Stimulated activated CD4-positive, alpha-beta T cell treated with anti-CD3 and anti-CD28 coated beads, Interleukin-2, amount 100 ng/mL, for 48 hours (primary cell): ENCODE measurements around the gene ARHGAP29.
"Not testable (repeated sequence)": the region's sequence is repeated elsewhere in the genome, so short reads cannot be mapped to it uniquely, and the experiment has no call there.

Experiments
- DNase-seq, 2 donors: peaks; one replicate each; pipeline ENCODE4 v3.0.0-alpha.2; 2020

The ARHGAP29 gene

DNA sequence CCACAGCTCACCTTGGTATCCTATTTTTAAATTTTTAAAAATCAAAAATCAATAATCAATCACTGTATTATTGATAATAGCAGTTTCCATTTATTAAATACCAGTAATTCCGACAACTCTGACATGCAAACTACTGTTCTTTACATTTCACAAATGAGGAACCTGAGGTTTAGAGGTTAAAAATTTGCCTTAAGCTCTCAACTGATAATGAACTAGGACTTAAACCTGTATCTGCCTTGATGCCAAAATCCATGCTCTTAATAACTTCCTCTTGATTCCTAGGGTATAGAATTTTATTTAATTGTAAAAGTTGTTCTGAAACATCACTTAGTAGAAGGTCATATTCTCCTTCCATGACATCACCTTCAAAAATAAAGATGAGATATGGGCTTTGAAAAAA is 5.6 kb downstream of the ARHGAP29 start:
- no peak for DNase-seq

DNA sequence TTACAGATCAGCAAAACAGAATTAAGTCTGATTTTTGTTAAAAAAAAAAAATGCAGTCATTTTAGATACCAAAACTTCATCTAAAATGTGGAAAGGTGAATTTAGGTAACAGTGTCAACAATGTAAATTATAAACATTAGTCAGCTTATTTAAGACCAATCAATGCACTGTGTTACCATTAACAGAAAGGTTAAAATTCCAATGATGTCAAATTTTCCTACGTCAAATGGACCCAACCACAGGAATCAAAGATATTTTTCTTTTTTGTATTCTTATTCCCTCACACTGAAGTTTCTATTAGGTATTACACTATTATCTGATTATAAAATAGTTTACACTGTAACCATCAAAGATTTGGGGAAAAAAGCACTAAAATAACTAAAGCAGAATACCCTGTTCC is 6.5 kb downstream of the ARHGAP29 start:
- DNase-seq, result no peak

DNA sequence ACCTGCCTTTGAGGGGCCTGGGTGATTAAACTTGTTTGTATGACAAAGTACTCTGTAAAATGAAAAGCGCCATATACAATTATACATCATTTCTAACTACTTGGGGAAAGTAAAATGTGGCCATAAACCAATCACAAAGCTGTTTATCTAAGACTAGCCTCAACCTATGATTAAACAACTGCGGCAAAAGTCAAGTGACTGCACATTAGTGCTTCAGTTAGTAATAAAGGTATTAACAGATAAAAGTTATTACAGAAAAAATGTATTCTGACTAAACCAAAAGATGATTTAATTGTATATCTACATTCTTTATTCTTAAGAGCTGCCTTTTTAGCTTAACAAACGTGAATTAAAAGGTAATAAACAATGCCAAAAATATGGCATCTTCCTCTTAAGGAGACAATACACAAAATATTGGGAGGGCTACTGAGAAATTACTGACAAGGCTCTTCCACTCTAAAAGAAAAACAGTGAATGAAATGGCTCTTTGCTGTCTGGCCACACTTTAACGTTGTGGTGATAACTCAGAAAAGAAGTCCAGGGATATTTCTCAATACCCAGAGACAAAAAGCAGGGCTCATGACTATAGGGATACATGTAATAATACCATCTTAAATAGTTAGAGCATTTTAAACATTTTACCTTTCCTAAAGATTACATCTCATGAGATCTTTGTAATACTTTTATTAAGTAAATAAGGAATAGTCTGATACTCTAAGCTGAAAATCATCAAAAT is 8.6 kb downstream of the ARHGAP29 start:
- no peak for DNase-seq

DNA sequence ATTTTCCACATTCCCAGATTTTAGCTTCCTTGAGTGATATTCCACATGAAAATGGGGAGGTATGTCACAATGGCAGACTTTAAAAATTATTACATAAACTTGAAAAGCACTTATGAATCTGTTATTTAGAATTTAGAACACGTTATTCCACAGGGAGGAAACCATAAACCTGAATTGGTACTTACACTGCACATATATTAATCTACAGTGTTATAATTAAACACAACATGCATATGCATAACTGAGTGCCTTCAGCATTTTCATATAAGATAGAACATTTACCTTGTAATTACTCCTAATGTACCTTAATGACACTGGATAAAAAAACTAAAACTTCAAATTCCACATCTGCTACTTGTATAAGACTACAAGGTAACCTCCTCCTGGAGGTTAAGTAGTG is 9.8 kb downstream of the ARHGAP29 start:
- no peak for DNase-seq

DNA sequence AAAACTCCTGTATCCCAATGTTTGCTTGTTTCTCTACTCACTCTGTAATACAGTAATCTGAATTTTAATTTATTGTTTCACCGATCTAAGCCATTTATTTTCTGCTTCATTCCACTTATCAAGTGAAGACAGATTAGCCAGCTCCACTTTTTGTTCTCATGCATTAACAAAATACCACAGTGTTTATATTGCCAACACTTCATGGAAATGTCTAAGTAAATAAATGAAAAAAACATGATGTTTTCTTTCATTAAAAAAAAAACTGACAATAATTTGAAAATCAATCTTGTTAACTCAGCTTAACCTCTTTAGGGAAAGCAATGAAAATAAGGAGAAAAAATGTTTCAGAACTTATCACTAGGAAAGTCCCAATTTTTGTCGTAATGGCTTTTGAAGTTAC is 11.5 kb downstream of the ARHGAP29 start:
- DNase-seq, result no peak

DNA sequence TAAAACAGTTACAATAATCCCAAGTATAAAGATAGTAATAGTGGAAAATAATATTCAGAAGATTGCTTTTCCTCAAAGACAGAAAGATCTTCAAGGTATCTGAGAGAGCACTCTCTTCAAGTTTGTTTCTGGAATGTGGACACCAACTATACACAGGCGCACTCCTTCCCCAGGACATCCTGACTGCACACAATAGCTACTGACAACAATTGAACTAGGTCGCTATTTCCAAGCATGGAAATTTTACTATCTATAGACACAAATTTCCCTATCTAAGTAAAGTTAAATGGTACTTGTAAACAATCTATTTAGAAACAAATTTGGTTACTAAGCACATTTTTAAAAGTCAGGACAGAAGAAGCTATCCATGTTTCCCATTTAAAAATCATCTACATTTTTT is 19.1 kb downstream of the ARHGAP29 start:
- no peak for DNase-seq

DNA sequence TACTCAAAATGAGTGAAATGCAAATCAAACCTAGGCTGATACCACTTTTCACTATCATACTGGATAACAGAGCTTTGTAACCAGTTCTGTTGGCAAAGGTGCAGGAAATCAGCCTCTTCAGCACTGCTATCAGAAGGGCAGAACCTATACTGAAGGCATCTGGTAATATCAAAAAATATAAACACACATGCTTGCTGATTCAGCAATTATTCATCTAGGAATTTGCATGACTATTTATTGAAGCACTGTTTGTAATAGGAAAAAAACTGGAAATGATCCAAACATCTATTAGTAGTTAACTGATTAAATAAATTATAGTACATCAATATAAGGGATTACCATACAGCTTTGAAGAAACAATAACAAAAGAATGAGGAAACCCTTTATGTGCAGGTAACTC is 21.4 kb downstream of the ARHGAP29 start:
- DNase-seq, result no peak

DNA sequence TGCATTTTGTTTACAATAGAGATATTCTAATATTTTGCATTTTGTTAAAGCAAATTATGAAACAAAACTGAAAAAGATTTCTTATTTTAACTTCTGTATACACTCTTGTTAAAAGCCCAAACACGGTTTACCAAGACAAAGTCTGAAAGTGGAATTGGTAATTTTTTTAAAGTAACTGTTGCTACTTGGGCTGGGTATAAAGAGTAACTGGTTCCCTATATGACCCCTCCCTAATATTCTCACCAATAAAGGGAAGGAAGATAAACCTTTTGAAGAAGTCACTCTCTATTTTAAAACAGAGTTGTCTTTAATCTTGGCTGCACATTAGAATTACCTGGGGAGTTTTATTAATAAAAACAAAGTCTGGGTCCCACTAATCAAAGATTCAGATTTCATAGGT is 27.4 kb downstream of the ARHGAP29 start:
- DNase-seq, result no peak

DNA sequence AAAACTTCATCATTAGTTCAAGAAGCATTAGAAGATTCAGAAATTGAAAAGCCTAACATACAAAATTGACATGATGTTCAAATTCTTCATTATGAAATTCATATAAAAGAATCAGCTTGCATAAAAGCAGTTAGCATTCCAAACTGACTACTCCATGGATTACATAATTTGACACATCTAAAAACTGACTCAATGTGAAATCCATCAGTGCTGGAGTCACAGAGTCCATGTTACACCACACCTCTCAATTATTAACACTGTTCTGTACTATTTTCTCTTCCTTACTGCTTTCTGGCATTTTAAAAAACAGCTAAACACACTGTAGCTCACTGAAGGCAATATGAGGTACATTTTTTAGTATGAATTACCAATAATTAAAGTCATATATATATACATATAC is 28.0 kb downstream of the ARHGAP29 start:
- no peak for DNase-seq

DNA sequence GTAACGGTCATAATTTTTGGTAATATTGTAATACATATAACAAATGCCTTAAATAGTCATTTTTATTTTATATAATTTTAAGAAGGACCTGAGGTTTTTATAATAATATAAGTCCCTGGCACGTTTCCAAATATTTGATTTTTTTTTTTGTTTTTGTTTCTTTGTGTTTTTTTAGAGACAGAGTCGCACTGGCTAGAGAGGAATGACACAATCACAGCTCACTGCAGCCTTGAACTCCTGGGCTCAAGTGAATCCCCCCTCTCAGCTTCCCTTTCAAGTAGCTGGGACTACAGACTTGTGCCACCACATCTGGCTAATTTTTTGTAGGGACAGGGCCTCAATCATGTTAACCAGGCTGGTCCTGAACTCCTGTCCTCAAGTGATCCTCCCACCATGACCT is 29.7 kb downstream of the ARHGAP29 start:
- DNase-seq, result no peak

DNA sequence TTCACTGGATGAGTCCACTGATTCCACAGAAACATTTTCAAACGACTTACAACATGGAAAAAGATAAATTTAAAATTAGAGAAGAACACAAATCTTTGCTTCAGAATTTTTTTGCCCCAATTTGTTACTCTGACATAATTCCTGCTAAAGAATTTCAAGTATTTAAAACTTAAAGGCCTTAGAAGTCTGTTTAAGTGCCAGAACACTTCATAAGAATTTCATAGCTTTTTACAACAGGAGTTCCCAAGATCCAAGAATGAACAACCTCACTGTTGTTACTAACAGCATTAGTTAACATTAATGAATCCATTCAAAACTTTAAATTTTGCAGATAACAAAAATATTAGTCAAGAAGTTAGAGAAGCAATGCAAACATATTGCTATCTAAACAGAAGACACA is 31.7 kb downstream of the ARHGAP29 start:
- no peak for DNase-seq

DNA sequence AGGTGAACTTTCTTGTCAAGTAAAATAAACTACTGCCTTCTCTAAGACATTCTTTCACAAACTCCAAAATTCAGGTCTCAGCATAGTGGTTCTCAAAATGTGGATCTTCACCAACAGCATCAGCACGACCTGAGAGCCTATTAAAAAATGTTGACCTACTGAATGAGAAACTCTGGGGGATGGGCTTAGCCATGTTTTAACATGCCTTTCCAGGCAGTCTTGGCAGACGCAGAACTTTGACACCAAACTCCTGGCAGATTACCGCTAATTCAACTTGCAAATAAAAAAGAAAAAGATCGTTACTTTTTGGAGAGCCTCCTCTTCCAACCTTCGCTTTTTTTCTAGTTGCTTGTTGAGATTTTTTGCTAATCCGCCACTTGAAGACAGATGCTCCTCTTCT is 35.1 kb downstream of the ARHGAP29 start:
- DNase-seq, result no peak

DNA sequence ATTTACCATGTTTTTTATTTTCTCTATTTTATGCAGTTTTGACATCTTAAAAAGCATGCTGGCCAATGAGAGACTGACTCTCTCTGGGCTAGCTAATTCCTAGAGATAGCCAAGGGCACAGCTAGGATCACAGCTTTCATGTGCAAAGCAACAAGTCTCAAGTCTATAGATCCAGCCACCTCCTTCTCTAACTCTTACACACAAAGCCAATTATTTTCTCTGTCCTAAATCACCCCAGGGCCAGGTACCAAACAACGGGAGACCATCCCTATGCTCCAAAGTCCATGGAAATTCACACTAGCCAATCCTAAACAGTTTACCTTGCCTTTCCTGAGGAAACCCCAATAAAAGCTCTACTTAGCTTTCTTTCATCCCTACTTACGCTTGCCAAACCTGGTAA is 38.0 kb downstream of the ARHGAP29 start:
- no peak for DNase-seq

DNA sequence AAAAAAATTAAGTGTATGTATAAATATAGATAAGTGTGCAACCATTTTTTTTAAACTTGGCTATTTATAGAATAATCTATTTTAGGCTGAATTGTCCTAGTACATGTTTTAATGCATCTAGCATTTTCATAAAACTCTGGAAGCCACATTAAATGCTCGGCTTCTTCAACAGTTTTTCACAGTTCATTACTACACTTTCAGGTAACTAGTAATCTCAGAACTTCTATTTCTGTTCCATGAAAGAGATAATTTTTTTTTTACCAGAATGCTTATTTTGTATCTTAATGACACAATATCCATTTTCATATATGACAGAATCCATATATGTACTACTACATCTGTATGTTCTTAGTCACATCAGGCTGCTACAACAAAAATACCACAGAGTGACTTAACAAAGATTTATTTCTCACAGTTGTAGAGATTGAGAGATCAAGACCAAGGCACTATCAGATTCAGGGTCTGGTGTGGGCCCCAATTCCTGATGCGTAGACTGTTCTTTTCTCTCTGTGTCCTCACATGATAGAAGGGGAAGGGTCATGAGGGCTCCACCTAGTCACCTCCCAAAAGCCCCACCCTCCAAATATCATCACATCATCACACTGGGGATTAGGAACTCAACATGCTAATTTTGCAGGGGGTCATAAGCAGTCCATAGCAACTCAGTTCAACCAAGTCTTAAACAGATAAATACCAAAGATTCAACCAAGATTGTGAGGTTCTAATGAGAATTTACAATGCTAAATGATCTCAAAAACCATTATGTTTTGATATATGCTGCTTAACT is 43.1 kb downstream of the ARHGAP29 start:
- DNase-seq, result no peak

DNA sequence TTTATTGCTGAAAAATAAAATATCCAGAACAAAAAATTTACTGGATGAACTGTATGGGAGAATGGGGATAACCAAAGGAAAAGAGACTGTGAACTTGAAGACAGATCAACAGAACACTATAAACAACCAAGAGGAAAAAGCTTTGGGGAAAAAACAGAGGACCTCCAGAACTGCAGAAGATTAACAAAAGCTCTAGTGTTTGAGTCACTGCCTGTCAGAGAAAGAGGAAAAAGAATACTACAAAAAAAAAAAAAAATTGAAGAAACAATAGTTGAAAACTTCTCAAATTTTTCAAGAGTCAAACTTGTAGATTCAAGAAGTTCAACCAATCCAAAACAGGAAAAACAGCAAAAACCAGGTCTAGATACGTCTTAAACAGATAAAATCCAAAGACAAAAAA is 44.3 kb downstream of the ARHGAP29 start:
- no peak for DNase-seq

DNA sequence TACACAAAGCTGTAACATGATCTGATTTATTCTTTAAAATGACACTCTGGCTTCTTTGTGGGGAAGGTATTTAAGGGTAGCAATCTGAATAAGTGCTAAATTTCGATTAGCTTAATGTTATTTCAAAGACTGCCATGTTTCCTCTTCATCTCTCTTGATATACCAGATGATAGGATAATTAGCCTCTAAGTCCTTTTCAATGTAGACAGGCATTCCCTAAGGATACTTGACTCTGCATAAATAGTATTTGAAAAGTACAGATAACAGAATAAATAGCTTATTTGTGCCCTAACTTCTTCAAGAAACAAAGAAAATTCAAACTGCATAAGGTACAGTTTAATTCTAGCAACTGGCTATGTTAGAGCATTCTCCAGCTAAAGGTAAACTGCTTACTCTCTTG is 46.2 kb downstream of the ARHGAP29 start:
- DNase-seq, result no peak

DNA sequence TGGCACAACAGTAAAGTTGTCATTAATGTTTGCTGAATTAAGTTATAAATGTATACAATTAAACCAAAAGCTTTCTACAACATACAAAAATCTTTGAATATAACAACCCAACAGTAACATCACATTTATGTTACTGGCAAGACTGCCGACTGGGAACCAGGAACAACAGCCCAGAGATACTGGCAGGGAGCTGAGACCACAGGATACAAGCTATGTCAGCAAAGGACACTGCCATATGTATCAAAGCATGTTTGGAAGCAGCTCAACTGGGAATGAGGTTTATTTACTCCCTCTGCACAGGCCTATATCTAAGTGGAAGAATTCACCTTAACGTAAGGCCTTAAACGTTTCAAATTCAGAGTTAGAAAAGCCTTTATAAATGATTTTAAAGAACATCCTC is 50.4 kb downstream of the ARHGAP29 start:
- no peak for DNase-seq

DNA sequence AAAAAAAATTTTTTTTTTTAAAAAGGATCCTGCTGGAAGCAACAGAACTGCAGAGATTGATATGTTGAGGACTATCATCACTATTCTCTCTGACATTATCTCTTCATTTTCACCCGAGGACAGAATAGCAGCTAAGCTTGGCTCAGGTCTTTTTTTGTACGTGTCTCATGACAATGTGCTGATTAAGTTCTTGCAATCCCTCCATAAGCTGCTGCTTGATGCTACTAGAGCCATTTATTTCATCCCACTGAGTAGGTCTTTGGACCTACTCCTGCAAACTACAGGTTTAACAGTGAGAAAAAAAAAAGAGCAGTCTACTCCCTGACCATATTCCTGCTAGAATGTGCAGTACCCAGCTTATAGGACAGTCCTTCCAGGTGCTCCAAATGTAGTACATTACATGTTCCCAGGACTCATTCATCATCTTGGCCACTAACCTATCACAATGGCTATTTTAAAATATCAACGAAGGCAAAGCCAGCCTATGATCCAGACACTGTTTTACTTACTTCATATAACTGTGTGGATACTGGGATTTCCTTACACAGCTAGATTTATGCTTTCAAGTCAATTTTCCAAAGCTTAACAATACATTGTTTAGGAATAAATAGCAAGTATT is 54.1 kb downstream of the ARHGAP29 start:
- DNase-seq, result no peak

DNA sequence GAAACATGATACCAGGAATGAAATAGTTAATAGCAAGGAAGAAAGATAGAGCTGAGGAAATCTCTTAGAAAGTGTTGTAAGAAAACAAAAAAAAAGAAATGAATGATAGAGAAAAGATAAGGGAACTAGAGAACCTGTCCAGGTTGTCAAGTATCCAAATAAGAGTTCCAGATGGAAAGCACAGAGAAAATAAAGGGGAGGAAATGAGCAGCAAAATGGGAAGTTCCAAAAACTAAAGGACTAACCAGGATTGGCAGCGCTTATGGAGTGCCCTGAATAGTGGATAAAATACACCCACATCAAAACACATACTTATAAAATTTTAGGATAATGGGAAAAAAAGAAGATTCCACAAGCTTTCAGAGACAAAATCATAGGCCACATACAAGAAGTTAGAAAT is 55.2 kb downstream of the ARHGAP29 start:
- DNase-seq, result no peak

DNA sequence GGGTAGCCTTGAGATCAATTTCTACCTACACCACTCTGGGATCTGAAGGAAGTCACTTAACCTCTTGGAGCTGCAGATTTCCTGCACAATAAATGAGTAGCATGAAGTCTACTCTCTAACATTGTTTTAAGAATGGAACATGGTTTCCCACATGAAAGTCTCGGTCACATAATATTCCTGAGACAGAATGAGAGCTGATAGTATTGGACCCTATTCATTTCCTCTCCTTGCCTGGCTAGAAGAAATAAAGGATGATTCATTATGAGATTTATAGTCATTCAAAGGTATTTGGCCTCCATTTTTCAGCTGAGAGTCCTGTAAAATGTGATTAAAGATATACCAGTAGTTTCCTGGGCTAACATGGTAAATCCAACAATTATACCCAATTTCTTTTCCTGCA is 56.7 kb downstream of the ARHGAP29 start:
- no peak for DNase-seq

DNA sequence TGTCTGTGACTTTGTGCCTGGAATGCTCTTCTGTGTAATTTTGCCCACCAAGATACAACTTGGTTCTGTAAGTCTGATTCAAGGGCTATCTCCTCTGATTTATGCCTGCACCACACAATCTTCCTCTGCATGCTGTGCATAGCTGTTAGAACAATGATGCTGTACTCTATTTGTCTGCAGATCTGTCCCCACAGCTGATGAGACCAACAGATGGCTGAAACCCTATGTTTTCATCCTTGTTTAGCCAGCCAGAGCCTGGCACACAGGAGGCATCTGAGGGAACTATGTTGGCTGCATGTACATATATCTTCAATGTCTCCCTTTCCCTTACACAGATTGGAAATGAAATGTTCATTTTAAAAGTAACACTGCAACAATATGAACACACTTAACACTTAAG is 58.5 kb downstream of the ARHGAP29 start:
- no peak for DNase-seq

DNA sequence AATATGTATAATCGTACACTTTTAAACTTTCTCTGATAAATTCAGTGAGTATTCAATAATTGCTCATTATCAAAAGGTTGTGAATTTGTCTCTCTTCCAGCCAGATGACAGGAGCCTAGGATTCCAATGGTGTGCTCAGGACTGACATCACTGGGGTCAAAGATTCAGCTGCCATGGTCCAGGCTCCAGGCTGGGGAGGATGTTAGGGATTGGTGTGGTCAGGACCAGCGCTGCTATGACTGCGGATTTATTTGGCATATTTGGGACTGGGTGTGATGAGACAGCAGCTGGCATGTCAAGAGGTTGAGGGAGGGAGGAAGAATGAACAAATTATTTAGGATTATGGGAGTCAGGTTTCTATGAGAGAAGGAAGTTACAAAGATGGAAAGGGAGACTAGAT is 68.3 kb downstream of the ARHGAP29 start:
- no peak for DNase-seq

DNA sequence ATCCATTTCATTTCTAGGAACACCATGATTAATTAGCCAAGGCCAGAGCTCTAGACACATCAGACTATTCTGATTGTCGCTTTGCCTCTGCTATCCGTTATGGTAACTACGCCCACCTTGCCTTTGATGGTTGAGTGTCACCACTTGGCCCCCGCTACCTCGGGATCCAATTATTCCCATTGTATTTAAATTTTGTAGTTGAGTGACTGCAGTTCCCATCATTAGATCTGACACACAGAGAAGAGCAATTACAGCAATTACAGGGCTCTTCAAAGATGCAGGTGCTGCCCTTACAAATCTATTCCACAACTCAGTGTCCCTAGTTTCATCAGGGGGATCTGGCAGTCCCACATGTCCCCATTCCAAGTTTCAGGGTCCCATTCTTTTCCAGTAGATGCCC is 71.5 kb downstream of the ARHGAP29 start:
- DNase-seq, result no peak

DNA sequence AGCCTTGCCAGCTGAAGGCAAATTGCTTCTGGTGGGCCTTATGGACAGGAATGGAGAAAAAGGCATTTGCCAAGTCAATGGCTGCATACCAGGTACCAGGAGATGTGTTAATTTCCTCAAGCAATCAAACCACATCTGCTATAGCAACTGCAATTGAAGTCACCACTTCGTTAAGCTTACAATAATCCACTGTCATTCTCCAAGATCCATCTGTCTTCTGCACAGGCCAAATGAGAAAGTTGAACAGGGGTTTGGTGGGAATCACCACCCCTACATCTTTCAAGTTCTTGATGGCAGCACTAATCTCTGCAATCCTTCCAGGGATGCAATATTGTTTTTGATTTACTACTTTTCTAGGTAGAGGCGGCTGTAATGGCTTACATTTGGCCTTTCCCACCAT is 72.5 kb downstream of the ARHGAP29 start:
- not testable (repeated sequence) for DNase-seq
